ENCODE results near the gene GLT8D2. TPM values are rescaled to one million over a fixed set of nuclear protein-coding genes. Genes with fewer than 3 reads are reported as not detected.
A peak's percentile ranks its signal among the peaks of the same experiment; 100 is the strongest.

Gene GLT8D2
- total and polyA plus RNA-seq, 2 of the 13 experiments (the other 11 are each of a cell fraction or from before 2014, with no cell fraction given) = not detected

DNA sequence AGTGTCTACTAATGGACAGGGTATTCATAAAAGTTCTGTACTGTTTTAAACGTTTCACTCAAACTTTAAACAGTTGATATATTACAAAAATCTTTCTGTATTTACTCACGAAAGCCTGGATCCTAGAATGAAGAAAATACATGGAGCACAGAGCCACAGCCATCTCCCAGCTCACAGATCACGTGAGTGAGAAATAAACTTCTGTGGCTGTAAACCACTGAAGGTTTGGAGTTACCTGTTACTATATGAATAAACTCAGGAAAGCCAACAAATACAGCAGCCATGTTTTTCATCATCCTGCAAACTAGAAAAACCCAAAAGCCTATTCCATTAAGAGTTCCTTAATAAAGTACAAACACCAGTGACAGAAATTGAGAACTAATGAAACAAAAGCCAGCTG is 85.2 kb downstream of the GLT8D2 start:
- Histone ChIP-seq H3K4me2 (ENCODE audit: low read depth, low read length) (peak overlapping the region; percentile 75), H3K27ac (ENCODE audit: extremely low read length, insufficient read depth, low read length) (peak overlapping the region; percentile 86), H3K27me3 (ENCODE audit: control insufficient read depth in 1 of 2, insufficient read depth in 2 of 2, low read length in 2 of 2) (no peaks in the 10 kb centered on the region; a peak in 1 of 5 replicates), H3K4me1 (ENCODE audit: insufficient read depth, low read length) (peaks cover 61% of the 10 kb centered on the region), H3K9ac (ENCODE audit: insufficient read depth, low read depth, low read length) (peak overlapping the region; percentile 91), H3K4me3 (replicated peaks in 1 of 3; ENCODE audit: insufficient read depth in 1 of 3, low read depth in 2 of 3, low read length in 3 of 3) (peak overlapping the region; percentile 68 to 88 (median 82)), H3K36me3 (replicated peaks in 1 of 2; ENCODE audit: control insufficient read depth in 1 of 2, insufficient read depth in 2 of 2, low read length in 2 of 2) (peaks cover 0 to 12% of the 10 kb centered on the region in 2 experiments; a peak in 1 of 5 replicates), H3K9me3 (ENCODE audit: low read length) (no peaks in the 10 kb centered on the region), H2AFZ (ENCODE audit: low read length) (no peak overlapping the region), H3K79me2 (ENCODE audit: insufficient read depth, low read length) (peaks cover 58% of the 10 kb centered on the region), H4K20me1 (ENCODE audit: insufficient read depth, low read length) (no peaks in the 10 kb centered on the region)
- BruUV-seq (replicated peaks) = no TSS peak
- in situ Hi-C loops (cut with HindIII; ENCODE audit: extremely low pct_ligation_motif_present, low pct_unique_long_range_greater_than_20kb) = no loop called here
- no peak for DNase-seq (ENCODE audit: low spot score)
- ChIA-PET POLR2A (interaction anchor here (1.2 to 3.6 kb wide), 5 partner anchors 9 to 321 kb away, joined by 3 to 118 read pairs (median 8); partner anchors contain the start of gene HSP90B1), CTCF (ENCODE audit: low intra/inter-chr PET ratio, low total read pairs) (no interaction called here)
- no peak for ATAC-seq
- WGBS (ENCODE audit: low lambda C conversion rate) = 3% methylated on average over 3 of the region's 3 CpGs
- no peak for TF ChIP-seq YEATS4 (CRISPR knock-in tag; IDR thresholded peaks at IDR 0.05; ENCODE audit: borderline replicate concordance)
- TF ChIP-seq MED8 (CRISPR knock-in tag; IDR thresholded peaks at IDR 0.05; ENCODE audit: insufficient replicate concordance) = no peak
- TF ChIP-seq, protein P1, sequence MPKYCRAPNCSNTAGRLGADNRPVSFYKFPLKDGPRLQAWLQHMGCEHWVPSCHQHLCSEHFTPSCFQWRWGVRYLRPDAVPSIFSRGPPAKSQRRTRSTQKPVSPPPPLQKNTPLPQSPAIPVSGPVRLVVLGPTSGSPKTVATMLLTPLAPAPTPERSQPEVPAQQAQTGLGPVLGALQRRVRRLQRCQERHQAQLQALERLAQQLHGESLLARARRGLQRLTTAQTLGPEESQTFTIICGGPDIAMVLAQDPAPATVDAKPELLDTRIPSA (CRISPR knock-in tag; IDR thresholded peaks at IDR 0.05; ENCODE audit: borderline replicate concordance) = no peak
- intact Hi-C loops (cut with micrococcal nuclease; ENCODE audit: unreplicated experiment) = loop anchor here (1.0 to 10.0 kb wide), 3 partner anchors 8 to 170 kb away; partner anchors contain the start of genes HSP90B1 and NFYB
- FAIRE-seq = no peak

DNA sequence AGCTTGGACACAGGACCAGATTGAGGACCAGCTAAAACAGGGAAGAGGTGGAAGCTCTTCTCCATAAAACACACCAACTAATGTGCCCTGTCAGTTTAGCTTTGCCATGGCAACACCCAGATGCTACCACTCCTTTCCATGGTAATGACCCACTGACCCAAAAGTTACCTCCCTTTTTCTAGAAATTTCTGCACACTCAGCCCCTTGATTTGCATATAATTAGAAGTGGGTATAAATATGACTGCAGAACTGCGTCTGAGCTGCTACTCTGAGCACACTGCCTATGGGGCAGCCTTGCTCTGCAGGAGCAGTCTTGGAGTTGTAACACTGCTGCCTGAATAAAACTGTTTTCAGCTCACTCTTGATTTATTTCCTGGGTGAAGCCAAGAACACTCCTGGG is 87.5 kb downstream of the GLT8D2 start:
- intact Hi-C loops (cut with micrococcal nuclease; ENCODE audit: unreplicated experiment) = loop anchor here (10.0 kb wide), 1 partner anchor 172 kb away; the partner anchor contains the start of gene NFYB
- Histone ChIP-seq H3K4me3 (replicated peaks in 1 of 3; ENCODE audit: insufficient read depth in 1 of 3, low read depth in 2 of 3, low read length in 3 of 3) (no peak overlapping the region), H3K4me1 (ENCODE audit: insufficient read depth, low read length) (peaks cover 52% of the 10 kb centered on the region), H3K9me3 (ENCODE audit: low read length) (no peaks in the 10 kb centered on the region), H2AFZ (ENCODE audit: low read length) (no peak overlapping the region), H3K27me3 (ENCODE audit: control insufficient read depth in 1 of 2, insufficient read depth in 2 of 2, low read length in 2 of 2) (no peaks in the 10 kb centered on the region; a peak in 1 of 5 replicates), H3K79me2 (ENCODE audit: insufficient read depth, low read length) (peaks cover 36% of the 10 kb centered on the region), H3K4me2 (ENCODE audit: low read depth, low read length) (no peak overlapping the region), H3K27ac (ENCODE audit: extremely low read length, insufficient read depth, low read length) (no peak overlapping the region), H4K20me1 (ENCODE audit: insufficient read depth, low read length) (no peaks in the 10 kb centered on the region), H3K9ac (ENCODE audit: insufficient read depth, low read depth, low read length) (no peak overlapping the region), H3K36me3 (replicated peaks in 1 of 2; ENCODE audit: control insufficient read depth in 1 of 2, insufficient read depth in 2 of 2, low read length in 2 of 2) (no peaks in the 10 kb centered on the region)
- no peak for DNase-seq (ENCODE audit: low spot score)
- no peak for FAIRE-seq
- CTCF ChIA-PET (ENCODE audit: low intra/inter-chr PET ratio, low total read pairs) = no interaction called here
- 91% methylated on average over 1 of the region's 1 CpG for WGBS (ENCODE audit: low lambda C conversion rate)
- BruUV-seq (replicated peaks) = no TSS peak
- POLR2A ChIA-PET = interaction anchor here (3.3 kb wide), 1 partner anchor 32 kb away, joined by 18 read pairs; the partner anchor contains the start of gene HSP90B1
- no peak for ATAC-seq
- in situ Hi-C loops (cut with HindIII; ENCODE audit: extremely low pct_ligation_motif_present, low pct_unique_long_range_greater_than_20kb) = no loop called here
- TF ChIP-seq RXRA (CRISPR knock-in tag; IDR thresholded peaks at IDR 0.05) (no peak), CBX2 (IDR thresholded peaks at IDR 0.05; ENCODE audit: low read depth, low read length) (no peak), CBX2 (CRISPR knock-in tag; IDR thresholded peaks at IDR 0.05; ENCODE audit: low read depth) (no peak), XRCC5 (optimal IDR thresholded peaks at IDR 0.05; ENCODE audit: low read length) (no peak), ZNF777 (CRISPR knock-in tag; IDR thresholded peaks at IDR 0.05) (no peak), ZNF251 (CRISPR knock-in tag; IDR thresholded peaks at IDR 0.05) (no peak), ZNF296 (CRISPR knock-in tag; conservative IDR thresholded peaks at IDR 0.05) (no peak), FIP1L1 (IDR thresholded peaks at IDR 0.05; ENCODE audit: borderline replicate concordance, insufficient read depth, low read depth, low read length) (no peak), ZNF225 (CRISPR knock-in tag; IDR thresholded peaks at IDR 0.05) (no peak)
